ENCODE measurements around the gene P4HTM.

The P4HTM gene

GRCh38 chr3:48952510-48953118 is 37.4 kb upstream of the P4HTM start:
- TF ChIP-seq CTCF (IDR thresholded peaks at IDR 0.05; ENCODE audit: extremely low read depth, missing control alignments), result peak; percentile 56
- peak; percentile 32 for DNase-seq (ENCODE audit: low spot score)

GRCh38 chr3:48957006-48957705 is 32.9 kb upstream of the P4HTM start:
- no peak for TF ChIP-seq CTCF (IDR thresholded peaks at IDR 0.05; ENCODE audit: extremely low read depth, missing control alignments)
- no peak for DNase-seq (ENCODE audit: low spot score)

- TF ChIP-seq CTCF (IDR thresholded peaks at IDR 0.05; ENCODE audit: extremely low read depth, missing control alignments), result no peak
- peak; percentile 42 for DNase-seq (ENCODE audit: low spot score)
Measured at GRCh38 chr3:48960841-48961413, 29.1 kb upstream of the P4HTM start.

- TF ChIP-seq CTCF (IDR thresholded peaks at IDR 0.05; ENCODE audit: extremely low read depth, missing control alignments), result no peak
- DNase-seq (ENCODE audit: low spot score), result no peak
Measured at GRCh38 chr3:48962340-48962739, 27.7 kb upstream of the P4HTM start.

- DNase-seq (ENCODE audit: low spot score), result no peak
- TF ChIP-seq CTCF (IDR thresholded peaks at IDR 0.05; ENCODE audit: extremely low read depth, missing control alignments), result no peak
Measured at GRCh38 chr3:48962939-48963338, 27.1 kb upstream of the P4HTM start.

GRCh38 chr3:48963591-48963990 is 26.4 kb upstream of the P4HTM start:
- TF ChIP-seq CTCF (IDR thresholded peaks at IDR 0.05; ENCODE audit: extremely low read depth, missing control alignments), result no peak
- DNase-seq (ENCODE audit: low spot score), result no peak

GRCh38 chr3:48966367-48966766 is 23.7 kb upstream of the P4HTM start:
- no peak for DNase-seq (ENCODE audit: low spot score)
- TF ChIP-seq CTCF (IDR thresholded peaks at IDR 0.05; ENCODE audit: extremely low read depth, missing control alignments), result no peak
